Measurements from ENCODE around the gene TMEM272. TPM values are rescaled to one million over a fixed set of nuclear protein-coding genes. Genes with fewer than 3 reads are reported as not detected.

TMEM272 gene
- total RNA-seq, 4 donors from 2014 or later, result not detected

- 87 to 100% methylated on average over 1 to 2 of the region's 2 CpGs for WGBS, 2 donors (ENCODE audit: low coverage in 1 of 2)
- H3K27ac ChIP-seq, result no peak overlapping the region
- no peak overlapping the region for H3K4me3 ChIP-seq
- TF ChIP-seq POLR2A (IDR thresholded peaks at IDR 0.05) (no peak), EP300 (IDR thresholded peaks at IDR 0.05; ENCODE audit: low read depth) (no peak), POLR2AphosphoS5 (IDR thresholded peaks at IDR 0.05) (no peak)
- TF ChIP-seq, protein P1, sequence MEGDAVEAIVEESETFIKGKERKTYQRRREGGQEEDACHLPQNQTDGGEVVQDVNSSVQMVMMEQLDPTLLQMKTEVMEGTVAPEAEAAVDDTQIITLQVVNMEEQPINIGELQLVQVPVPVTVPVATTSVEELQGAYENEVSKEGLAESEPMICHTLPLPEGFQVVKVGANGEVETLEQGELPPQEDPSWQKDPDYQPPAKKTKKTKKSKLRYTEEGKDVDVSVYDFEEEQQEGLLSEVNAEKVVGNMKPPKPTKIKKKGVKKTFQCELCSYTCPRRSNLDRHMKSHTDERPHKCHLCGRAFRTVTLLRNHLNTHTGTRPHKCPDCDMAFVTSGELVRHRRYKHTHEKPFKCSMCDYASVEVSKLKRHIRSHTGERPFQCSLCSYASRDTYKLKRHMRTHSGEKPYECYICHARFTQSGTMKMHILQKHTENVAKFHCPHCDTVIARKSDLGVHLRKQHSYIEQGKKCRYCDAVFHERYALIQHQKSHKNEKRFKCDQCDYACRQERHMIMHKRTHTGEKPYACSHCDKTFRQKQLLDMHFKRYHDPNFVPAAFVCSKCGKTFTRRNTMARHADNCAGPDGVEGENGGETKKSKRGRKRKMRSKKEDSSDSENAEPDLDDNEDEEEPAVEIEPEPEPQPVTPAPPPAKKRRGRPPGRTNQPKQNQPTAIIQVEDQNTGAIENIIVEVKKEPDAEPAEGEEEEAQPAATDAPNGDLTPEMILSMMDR (IDR thresholded peaks at IDR 0.05), result no peak
- no peaks in the 10 kb centered on the region for H3K4me1 ChIP-seq
- in situ Hi-C loops (cut with MboI; ENCODE audit: low pct_ligation_motif_present in 1 of 4, low pct_unique_long_range_greater_than_20kb in 1 of 4, low sequenced_read_pairs in 3 of 4) (no loop called here), intact Hi-C loops (cut with DNase I; ENCODE audit: low total_unique reads) (no loop called here)
- H3K36me3 ChIP-seq, result no peaks in the 10 kb centered on the region
- H3K9me3 ChIP-seq, result no peaks in the 10 kb centered on the region
- DNase-seq, result no peak
- no peaks in the 10 kb centered on the region for H3K27me3 ChIP-seq
Observed at GRCh38 chr13:51885651-51886050, 40.7 kb upstream of the TMEM272 start.

DNA sequence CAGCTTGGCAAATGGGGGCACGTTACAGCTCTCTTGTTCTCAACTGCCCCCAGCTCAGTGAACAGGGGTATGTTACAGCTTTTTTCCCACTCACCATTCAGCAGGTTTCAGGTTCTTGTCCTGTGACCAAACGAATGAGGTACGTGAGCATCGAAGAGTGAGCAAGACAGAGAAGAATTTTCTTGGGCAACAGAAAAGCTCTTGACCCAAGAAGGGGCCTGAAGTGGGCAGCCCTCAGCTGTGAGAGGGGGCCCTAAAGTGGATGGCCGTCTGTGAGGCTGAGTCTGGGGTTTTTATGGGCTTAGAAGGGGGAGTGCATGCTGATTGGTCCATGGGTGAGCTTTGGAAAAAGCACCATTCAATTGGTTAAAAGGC lies 38.2 kb upstream of the TMEM272 start:
- no peaks in the 10 kb centered on the region for H3K4me1 ChIP-seq
- H3K9me3 ChIP-seq, result no peaks in the 10 kb centered on the region
- no peak for DNase-seq
- TF ChIP-seq EP300 (IDR thresholded peaks at IDR 0.05; ENCODE audit: low read depth), result no peak
- no peak for TF ChIP-seq POLR2AphosphoS5 (IDR thresholded peaks at IDR 0.05)
- TF ChIP-seq POLR2A (IDR thresholded peaks at IDR 0.05), result no peak
- no peaks in the 10 kb centered on the region for H3K27me3 ChIP-seq
- H3K4me3 ChIP-seq, result no peak overlapping the region
- intact Hi-C loops (cut with DNase I; ENCODE audit: low total_unique reads), result no loop called here
- no peaks in the 10 kb centered on the region for H3K36me3 ChIP-seq
- H3K27ac ChIP-seq, result no peak overlapping the region
- in situ Hi-C loops (cut with MboI; ENCODE audit: low pct_ligation_motif_present in 1 of 4, low pct_unique_long_range_greater_than_20kb in 1 of 4, low sequenced_read_pairs in 3 of 4), result no loop called here
- WGBS, 2 donors (ENCODE audit: low coverage in 1 of 2), result 70 to 95% methylated on average over 3 to 5 of the region's 5 CpGs

GRCh38 chr13:51882570-51883225 lies 37.7 kb upstream of the TMEM272 start:
- DNase-seq, result no peak
- no peaks in the 10 kb centered on the region for H3K9me3 ChIP-seq
- H3K4me3 ChIP-seq, result no peak overlapping the region
- WGBS, 2 donors (ENCODE audit: low coverage in 1 of 2), result 86 to 93% methylated on average over 1 to 6 of the region's 6 CpGs
- H3K36me3 ChIP-seq, result no peaks in the 10 kb centered on the region
- H3K27ac ChIP-seq, result no peak overlapping the region
- TF ChIP-seq EP300 (IDR thresholded peaks at IDR 0.05; ENCODE audit: low read depth) (no peak), POLR2AphosphoS5 (IDR thresholded peaks at IDR 0.05) (no peak), POLR2A (IDR thresholded peaks at IDR 0.05) (no peak)
- TF ChIP-seq, protein P1 (IDR thresholded peaks at IDR 0.05), result no peak
- in situ Hi-C loops (cut with MboI; ENCODE audit: low pct_ligation_motif_present in 1 of 4, low pct_unique_long_range_greater_than_20kb in 1 of 4, low sequenced_read_pairs in 3 of 4) (no loop called here), intact Hi-C loops (cut with DNase I; ENCODE audit: low total_unique reads) (no loop called here)
- no peaks in the 10 kb centered on the region for H3K4me1 ChIP-seq
- H3K27me3 ChIP-seq, result no peaks in the 10 kb centered on the region

DNA sequence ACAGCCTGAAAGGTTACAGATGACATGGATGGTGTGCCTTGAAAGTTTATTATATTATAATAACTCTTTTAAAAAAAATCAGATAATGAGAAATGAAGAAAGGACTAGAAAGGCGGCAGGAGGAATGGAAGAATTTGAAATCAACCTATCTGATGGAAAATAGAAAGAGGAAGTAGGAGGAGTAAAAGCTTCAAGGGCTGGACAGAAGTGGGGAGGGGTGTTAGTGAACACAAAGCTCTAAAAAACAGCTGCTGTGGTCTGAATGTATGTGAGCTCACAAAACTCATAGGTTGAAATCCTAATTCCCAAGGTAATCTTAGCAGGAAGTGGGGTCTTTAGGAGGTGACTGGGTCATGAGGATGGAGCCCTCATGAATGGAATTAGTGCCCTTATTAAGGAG lies 36.3 kb upstream of the TMEM272 start:
- no peaks in the 10 kb centered on the region for H3K4me1 ChIP-seq
- H3K9me3 ChIP-seq, result no peaks in the 10 kb centered on the region
- no peaks in the 10 kb centered on the region for H3K27me3 ChIP-seq
- no peaks in the 10 kb centered on the region for H3K36me3 ChIP-seq
- DNase-seq, result no peak
- no peak overlapping the region for H3K27ac ChIP-seq
- in situ Hi-C loops (cut with MboI; ENCODE audit: low pct_ligation_motif_present in 1 of 4, low pct_unique_long_range_greater_than_20kb in 1 of 4, low sequenced_read_pairs in 3 of 4) (no loop called here), intact Hi-C loops (cut with DNase I; ENCODE audit: low total_unique reads) (no loop called here)
- H3K4me3 ChIP-seq, result no peak overlapping the region
- 86 to 91% methylated on average over 1 of the region's 1 CpG for WGBS, 2 donors (ENCODE audit: low coverage in 1 of 2)
- TF ChIP-seq, protein P1 (IDR thresholded peaks at IDR 0.05), result no peak
- no peak for TF ChIP-seq POLR2A (IDR thresholded peaks at IDR 0.05)
- no peak for TF ChIP-seq POLR2AphosphoS5 (IDR thresholded peaks at IDR 0.05)
- no peak for TF ChIP-seq EP300 (IDR thresholded peaks at IDR 0.05; ENCODE audit: low read depth)

DNA sequence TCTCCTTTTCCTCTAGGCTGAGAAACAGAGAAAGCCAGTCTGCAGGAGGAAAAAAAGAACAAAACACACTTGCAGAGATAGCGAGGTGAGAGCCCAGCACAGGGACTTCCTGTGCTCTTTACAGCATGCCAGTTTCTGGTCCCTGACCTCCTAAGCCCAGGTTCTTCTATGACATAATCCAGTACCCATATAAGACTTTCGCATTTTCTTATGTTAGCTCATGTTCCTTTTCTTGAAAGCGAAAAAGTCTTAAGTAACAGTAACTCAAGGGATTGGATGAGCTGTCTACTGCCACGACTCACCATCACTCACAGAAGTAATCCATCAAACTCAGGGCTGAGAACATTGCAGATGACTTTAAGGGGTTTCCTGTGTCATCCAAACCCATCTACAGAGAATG lies 34.2 kb upstream of the TMEM272 start:
- Histone ChIP-seq H3K36me3 (no peaks in the 10 kb centered on the region), H3K27ac (no peak overlapping the region), H3K4me3 (no peak overlapping the region), H3K9me3 (no peaks in the 10 kb centered on the region), H3K27me3 (no peaks in the 10 kb centered on the region), H3K4me1 (no peaks in the 10 kb centered on the region)
- WGBS, 2 donors (ENCODE audit: low coverage in 1 of 2), result 77 to 90% methylated on average over 4 of the region's 4 CpGs
- DNase-seq, result no peak
- in situ Hi-C loops (cut with MboI; ENCODE audit: low pct_ligation_motif_present in 1 of 4, low pct_unique_long_range_greater_than_20kb in 1 of 4, low sequenced_read_pairs in 3 of 4), result no loop called here
- intact Hi-C loops (cut with DNase I; ENCODE audit: low total_unique reads), result no loop called here
- TF ChIP-seq, protein P1 (IDR thresholded peaks at IDR 0.05), result no peak
- no peak for TF ChIP-seq POLR2A (IDR thresholded peaks at IDR 0.05)
- TF ChIP-seq EP300 (IDR thresholded peaks at IDR 0.05; ENCODE audit: low read depth), result no peak
- TF ChIP-seq POLR2AphosphoS5 (IDR thresholded peaks at IDR 0.05), result no peak

Measured in transverse colon (tissue), 4 donors.